Osteoblast (primary cell): ENCODE results near the gene FRMPD2. TPM values are rescaled to one million over a fixed set of nuclear protein-coding genes. Genes with fewer than 3 reads are reported as not detected.

Experiments used
- DNase-seq: peaks from one replicate; pipeline ENCODE4 v3.0.0; 2011; ENCODE audit warnings: low spot score, mixed read lengths; ENCODE audit not compliant: insufficient read length; ENCODE audit errors: missing footprints
- H2AFZ ChIP-seq: 2 replicates; pipeline ENCODE4 v1.6.0; 2011; ENCODE audit warnings: mild to moderate bottlenecking, low read length
- H3K27ac ChIP-seq: 2 replicates; pipeline ENCODE4 v1.5.1; 2011; ENCODE audit warnings: mild to moderate bottlenecking, low read depth, low read length, moderate library complexity
- H3K27me3 ChIP-seq: 2 replicates; pipeline ENCODE4 v1.6.0; 2012; ENCODE audit warnings: mild to moderate bottlenecking, control low read depth, inconsistent platforms, low read length, moderate library complexity; ENCODE audit not compliant: insufficient read depth
- H3K36me3 ChIP-seq: 2 replicates; pipeline ENCODE4 v1.5.1; 2011; ENCODE audit warnings: mild to moderate bottlenecking, low read length, control low read depth, moderate library complexity; ENCODE audit not compliant: insufficient read depth
- H3K4me1 ChIP-seq: 2 replicates; pipeline ENCODE4 v1.5.1; 2011; ENCODE audit warnings: mild to moderate bottlenecking, low read length, control low read depth, moderate library complexity; ENCODE audit not compliant: insufficient read depth
- H3K4me2 ChIP-seq: 2 replicates; pipeline ENCODE4 v1.6.0; 2011; ENCODE audit warnings: mild to moderate bottlenecking, low read length; ENCODE audit not compliant: insufficient read depth
- H3K4me3 ChIP-seq: fragments of 200-600 bp; sonication (generic); 3 replicates; pipeline ENCODE4 v1.5.1; 2012; ENCODE audit warnings: mild to moderate bottlenecking, low read length, inconsistent platforms; ENCODE audit not compliant: insufficient read depth
- H3K79me2 ChIP-seq: 2 replicates; pipeline ENCODE4 v1.6.0; 2012; ENCODE audit warnings: mild to moderate bottlenecking, low read length, control low read depth, inconsistent platforms; ENCODE audit not compliant: insufficient read depth
- H3K9me3 ChIP-seq: 2 replicates; pipeline ENCODE4 v1.5.1; 2011; ENCODE audit warnings: low read depth, low read length, control low read depth
- H4K20me1 ChIP-seq: 2 replicates; pipeline ENCODE4 v1.6.0; 2012; ENCODE audit warnings: mild to moderate bottlenecking, low read length, control low read depth; ENCODE audit not compliant: insufficient read depth
- CTCF ChIP-seq: IDR thresholded peaks from 2 replicates; pipeline ENCODE4 v1.5.1; 2011; ENCODE audit warnings: mild to moderate bottlenecking, low read depth, low read length, moderate library complexity; ENCODE audit errors: extremely low read depth
- total RNA-seq: library from RNA; depleted of rRNA; stranded (reverse); fragments of >200 nt; gene quantifications from 2 replicates; pipeline ENCODE4 v1.2.3, GENCODE V29; 2012

The FRMPD2 gene
- total RNA-seq, 1 donor: not detected

- DNase-seq: no peak
- Histone ChIP-seq H3K4me3 (no peak overlapping the region), H3K27ac (no peak overlapping the region), H3K36me3 (no peaks in the 10 kb centered on the region), H3K4me2 (no peak overlapping the region), H3K27me3 (peaks cover 9% of the 10 kb centered on the region), H3K4me1 (no peaks in the 10 kb centered on the region), H3K79me2 (no peaks in the 10 kb centered on the region), H4K20me1 (no peaks in the 10 kb centered on the region), H3K9me3 (no peaks in the 10 kb centered on the region), H2AFZ (no peak overlapping the region)
- no peak for TF ChIP-seq CTCF
These were observed 41.6 kb downstream of the FRMPD2 start for GRCh38 chr10:48232717-48233447.

GRCh38 chr10:48231699-48232315, 42.7 kb downstream of the FRMPD2 start:
- Histone ChIP-seq H3K4me2 (no peak overlapping the region), H2AFZ (no peak overlapping the region), H3K27me3 (peaks cover 15% of the 10 kb centered on the region), H4K20me1 (no peaks in the 10 kb centered on the region), H3K36me3 (no peaks in the 10 kb centered on the region), H3K4me1 (no peaks in the 10 kb centered on the region), H3K4me3 (no peak overlapping the region), H3K27ac (no peak overlapping the region), H3K9me3 (no peaks in the 10 kb centered on the region), H3K79me2 (no peaks in the 10 kb centered on the region)
- no peak for TF ChIP-seq CTCF
- DNase-seq: no peak

- Histone ChIP-seq H3K4me3 (no peak overlapping the region), H3K9me3 (no peaks in the 10 kb centered on the region), H3K36me3 (no peaks in the 10 kb centered on the region), H2AFZ (no peak overlapping the region), H3K79me2 (no peaks in the 10 kb centered on the region), H3K4me2 (no peak overlapping the region), H3K27ac (no peak overlapping the region), H3K27me3 (peaks cover 15% of the 10 kb centered on the region), H3K4me1 (no peaks in the 10 kb centered on the region), H4K20me1 (no peaks in the 10 kb centered on the region)
- DNase-seq: no peak
- no peak for TF ChIP-seq CTCF
These were observed 43.3 kb downstream of the FRMPD2 start for GRCh38 chr10:48231178-48231577.

GRCh38 chr10:48227213-48227612, 47.3 kb downstream of the FRMPD2 start:
- no peak overlapping the region for H3K4me3 ChIP-seq
- TF ChIP-seq CTCF: no peak
- H3K9me3 ChIP-seq: no peaks in the 10 kb centered on the region

More at GRCh38 chr10:48227213-48227612, 47.3 kb downstream of the FRMPD2 start:
- Histone ChIP-seq H2AFZ (no peak overlapping the region), H3K79me2 (no peaks in the 10 kb centered on the region), H3K4me2 (no peak overlapping the region), H3K27ac (no peak overlapping the region), H3K27me3 (peaks cover 28% of the 10 kb centered on the region), H3K4me1 (no peaks in the 10 kb centered on the region), H4K20me1 (no peaks in the 10 kb centered on the region), H3K36me3 (no peaks in the 10 kb centered on the region)
- DNase-seq: no peak
